Left renal cortex interstitium (tissue), 4 donors: ENCODE measurements around the gene FNDC8. TPM values are rescaled to one million over a fixed set of nuclear protein-coding genes. Genes with fewer than 3 reads are reported as not detected.
"Not testable (repeated sequence)": the region's sequence is repeated elsewhere in the genome, so short reads cannot be mapped to it uniquely, and the experiment has no call there.

Experiments used
- DNase-seq, 4 donors: peaks; one replicate each; pipeline ENCODE4 v3.0.0-alpha.2; 2013; ENCODE audit warnings: low read depth in 4 of 4, low spot score in 2 of 4, missing footprints in 1 of 4
- polyA plus RNA-seq, 4 donors: library from polyadenylated mRNA; unstranded; fragments of 120-200 nt; gene quantifications; one replicate each; pipeline ENCODE4 v1.2.1, GENCODE V29; 2013; ENCODE audit not compliant: insufficient read length in 4 of 4

Gene FNDC8
- polyA plus RNA-seq, 4 donors = 0.22 to 0.27 (median 0.27) TPM; not detected in 1

- no peak for DNase-seq
Measured at GRCh38 chr17:35167046-35167445, 45.6 kb downstream of the FNDC8 start.

GRCh38 chr17:35167666-35168065, 46.3 kb downstream of the FNDC8 start:
- no peak for DNase-seq

GRCh38 chr17:35169835-35170363, 48.5 kb downstream of the FNDC8 start:
- DNase-seq = no peak

- peak in 1 of 4 donors; percentile 8 for DNase-seq
Measured at GRCh38 chr17:35170968-35171771, 49.8 kb downstream of the FNDC8 start.

- DNase-seq = no peak
Measured at GRCh38 chr17:35171834-35172233, 50.4 kb downstream of the FNDC8 start.

GRCh38 chr17:35172321-35172720, 50.9 kb downstream of the FNDC8 start:
- not testable (repeated sequence) for DNase-seq

- no peak for DNase-seq
Measured at GRCh38 chr17:35174835-35175334, 53.5 kb downstream of the FNDC8 start.

GRCh38 chr17:35175638-35176415, 54.4 kb downstream of the FNDC8 start:
- DNase-seq = no peak

- no peak for DNase-seq
Measured at GRCh38 chr17:35176897-35177296, 55.5 kb downstream of the FNDC8 start.

- DNase-seq = not testable (repeated sequence)
Measured at GRCh38 chr17:35179379-35179778, 58.0 kb downstream of the FNDC8 start.

Other genes starting within 250 kb of the FNDC8 start
- gene CCT6B, start 160.2 kb upstream of the FNDC8 start, polyA plus RNA-seq = 1 to 10 TPM; 4.3 to 7.4 (median 5.6) TPM
- gene ZNF830, start 160.1 kb upstream of the FNDC8 start, polyA plus RNA-seq = 10 to 100 TPM; 23.8 to 29.0 (median 25.9) TPM
- gene LIG3, start 141.1 kb upstream of the FNDC8 start, polyA plus RNA-seq = 10 to 100 TPM; 30.1 to 45.9 (median 37.3) TPM
- 10 to 100 TPM; 17.8 to 25.2 (median 22.9) TPM for gene RFFL, start 57.9 kb upstream of the FNDC8 start, polyA plus RNA-seq
- gene RAD51D, start 1.8 kb upstream of the FNDC8 start, polyA plus RNA-seq = 10 to 100 TPM in 3 of 4 donors, 1 to 10 TPM in 1; 9.8 to 14.5 (median 12.9) TPM
- 10 to 100 TPM; 16.7 to 22.8 (median 17.8) TPM for gene NLE1, start 20.7 kb downstream of the FNDC8 start, polyA plus RNA-seq
- under 1 TPM; 0.06 to 0.16 (median 0.15) TPM for gene UNC45B, start 26.2 kb downstream of the FNDC8 start, polyA plus RNA-seq
- not detected for gene SLC35G3, start 72.8 kb downstream of the FNDC8 start, polyA plus RNA-seq
- gene SLFN5, start 121.5 kb downstream of the FNDC8 start, polyA plus RNA-seq = 10 to 100 TPM; 13.1 to 15.4 (median 14.2) TPM